Stimulated activated CD4-positive, alpha-beta T cell treated with anti-CD3 and anti-CD28 coated beads, Interleukin-1b, Interleukin-23, amount 100 ng/mL, for 1 hour (primary cell): ENCODE results near the gene SLC25A45.

Experiments
- DNase-seq, 2 donors: peaks; one replicate each; pipeline ENCODE4 v3.0.0-alpha.2; 2020; ENCODE audit warnings: low read depth in 2 of 2

SLC25A45 gene, protein sequence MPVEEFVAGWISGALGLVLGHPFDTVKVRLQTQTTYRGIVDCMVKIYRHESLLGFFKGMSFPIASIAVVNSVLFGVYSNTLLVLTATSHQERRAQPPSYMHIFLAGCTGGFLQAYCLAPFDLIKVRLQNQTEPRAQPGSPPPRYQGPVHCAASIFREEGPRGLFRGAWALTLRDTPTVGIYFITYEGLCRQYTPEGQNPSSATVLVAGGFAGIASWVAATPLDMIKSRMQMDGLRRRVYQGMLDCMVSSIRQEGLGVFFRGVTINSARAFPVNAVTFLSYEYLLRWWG

DNA sequence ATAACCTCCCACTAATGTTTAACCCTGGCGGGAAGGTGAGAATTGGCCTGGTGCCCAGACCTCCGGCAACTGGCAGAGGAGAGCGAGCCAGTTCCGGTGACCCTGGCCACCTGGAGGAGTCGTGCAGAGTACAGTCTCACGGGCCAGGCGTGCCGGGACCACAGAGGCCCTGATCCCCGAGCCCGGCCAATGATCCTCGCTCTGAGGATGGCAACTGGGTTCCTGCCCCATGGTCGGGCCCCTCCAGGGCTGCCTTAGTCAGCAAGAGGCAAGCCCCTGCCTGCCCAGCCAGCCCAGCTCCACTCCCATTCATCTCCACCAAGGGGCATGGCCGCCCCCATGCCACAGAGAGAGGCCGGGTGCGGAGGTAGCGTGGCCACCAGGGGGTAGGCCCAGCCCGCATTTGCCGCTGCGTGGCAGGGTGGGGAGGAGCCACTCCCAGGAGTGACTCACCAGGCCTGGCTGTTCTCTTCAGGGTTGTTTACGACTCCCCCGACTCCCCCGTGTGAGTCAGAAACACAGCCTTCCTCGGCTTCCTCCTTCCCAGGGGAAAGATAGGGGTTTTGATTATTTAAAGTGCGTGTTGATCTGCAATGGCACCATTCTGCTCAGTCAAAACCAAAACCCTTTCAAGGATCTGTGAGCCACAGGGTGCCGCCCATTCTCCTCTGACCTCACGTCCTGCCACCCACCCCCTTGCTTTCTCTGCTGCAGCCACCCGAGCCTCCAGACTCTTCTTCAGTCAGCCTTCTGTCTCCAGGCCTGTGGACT is at the start of gene SLC25A45:
Gene SLC25A45, minus strand, starts transcription at position 614 of the 771 bp plus-strand sequence. CDS start 695 bp downstream, outside the sequence.
- DNase-seq, result peak; percentile 83 to 85

DNA sequence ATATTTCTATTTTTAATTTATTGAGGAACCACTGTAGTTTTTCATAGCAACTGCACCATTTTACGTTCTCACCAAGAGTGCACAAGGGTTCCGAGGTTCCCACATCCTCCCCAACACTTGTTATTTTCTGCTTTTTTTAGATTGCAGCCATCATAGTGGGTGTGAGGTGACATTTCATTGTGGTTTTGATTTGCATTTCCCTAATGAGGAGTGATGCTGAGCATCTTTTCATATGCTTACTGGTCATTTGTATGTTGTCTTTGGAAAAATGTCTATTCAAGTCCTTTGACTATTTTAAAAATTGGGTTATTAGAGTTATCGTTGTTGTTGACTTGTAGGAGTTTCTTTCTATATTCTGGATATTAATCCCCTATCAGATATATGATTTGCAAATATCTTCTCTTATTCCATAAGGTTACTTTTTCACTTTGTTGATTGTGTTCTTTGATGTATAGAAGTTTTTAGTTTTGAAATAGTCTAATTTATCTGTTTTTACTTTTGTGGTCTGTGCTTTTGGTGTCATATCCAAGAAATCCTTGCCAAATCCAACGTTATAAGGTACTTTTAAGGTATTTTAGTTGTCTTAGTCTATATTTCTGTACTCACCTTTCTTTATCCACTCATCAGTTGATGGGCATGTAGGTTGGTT is 49.1 kb upstream of the SLC25A45 start:
- no peak for DNase-seq

DNA sequence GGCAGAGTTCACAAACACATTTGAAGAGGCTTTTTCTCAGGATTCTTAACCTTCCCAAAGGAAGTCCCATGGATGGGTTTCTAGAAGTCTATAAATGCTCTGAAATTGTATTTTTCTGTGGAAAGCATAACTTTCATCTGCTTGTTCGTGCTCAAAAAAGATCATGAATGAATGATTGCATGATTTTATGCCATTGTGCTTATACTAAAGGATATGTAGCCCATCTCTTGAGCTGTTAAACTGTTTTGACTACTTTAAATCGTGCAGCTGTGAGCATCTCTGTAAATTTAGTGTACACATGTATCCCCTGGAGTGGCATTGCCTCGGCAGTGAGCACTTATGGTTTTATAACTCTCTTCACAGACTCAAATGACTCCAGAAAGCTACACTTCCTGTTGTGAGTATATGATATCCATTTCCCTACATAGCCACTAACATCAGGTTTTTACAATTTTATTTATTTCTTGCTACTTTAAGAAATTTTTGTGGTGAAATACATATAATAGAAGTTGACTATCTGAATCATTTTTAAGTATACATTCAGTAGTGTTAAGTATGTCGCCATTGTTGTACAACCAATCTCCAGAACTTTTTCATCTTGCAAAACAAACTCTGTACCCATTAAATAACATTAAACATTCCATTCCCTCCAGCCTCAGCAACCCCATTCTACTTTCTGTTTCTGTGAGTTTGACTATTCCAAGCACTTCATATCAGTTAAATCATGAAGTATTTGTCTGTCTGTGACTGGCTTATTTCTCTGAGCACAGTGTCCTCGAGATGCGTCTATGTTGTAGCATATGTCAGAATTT is 48.2 kb upstream of the SLC25A45 start:
- DNase-seq, result no peak

DNA sequence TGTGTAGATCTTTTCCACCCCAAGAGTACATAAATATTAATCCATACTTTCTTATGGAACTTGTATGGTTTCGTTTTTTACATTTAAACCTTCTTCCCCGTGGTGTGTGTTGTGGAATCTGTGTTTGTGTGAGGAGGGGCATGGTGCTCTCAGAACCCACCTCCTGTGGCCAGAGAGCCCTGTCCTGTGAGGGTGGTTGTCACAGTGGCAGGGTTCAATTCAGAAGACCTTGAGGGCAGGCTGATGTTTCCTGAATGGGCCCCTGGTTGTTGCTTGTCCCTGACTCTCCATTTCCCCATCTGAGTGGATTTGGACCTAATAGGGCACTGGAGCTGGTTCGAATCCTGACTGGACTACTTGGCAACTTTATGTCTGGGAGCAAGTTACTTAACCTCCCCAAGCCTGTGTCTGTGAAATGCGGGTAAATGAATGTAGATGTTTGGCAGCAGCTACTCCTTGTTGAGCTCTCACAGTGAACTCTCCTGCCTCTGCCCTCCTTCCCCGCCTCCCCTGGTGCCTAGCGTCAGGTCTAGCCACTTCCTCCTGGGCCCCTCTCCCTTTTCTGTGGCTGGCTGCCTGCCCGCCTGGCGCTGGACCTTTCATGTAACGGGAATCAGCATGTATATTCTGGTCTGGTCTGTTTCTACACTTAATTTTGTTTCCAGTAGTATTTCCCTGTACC is 47.4 kb upstream of the SLC25A45 start:
- no peak for DNase-seq

DNA sequence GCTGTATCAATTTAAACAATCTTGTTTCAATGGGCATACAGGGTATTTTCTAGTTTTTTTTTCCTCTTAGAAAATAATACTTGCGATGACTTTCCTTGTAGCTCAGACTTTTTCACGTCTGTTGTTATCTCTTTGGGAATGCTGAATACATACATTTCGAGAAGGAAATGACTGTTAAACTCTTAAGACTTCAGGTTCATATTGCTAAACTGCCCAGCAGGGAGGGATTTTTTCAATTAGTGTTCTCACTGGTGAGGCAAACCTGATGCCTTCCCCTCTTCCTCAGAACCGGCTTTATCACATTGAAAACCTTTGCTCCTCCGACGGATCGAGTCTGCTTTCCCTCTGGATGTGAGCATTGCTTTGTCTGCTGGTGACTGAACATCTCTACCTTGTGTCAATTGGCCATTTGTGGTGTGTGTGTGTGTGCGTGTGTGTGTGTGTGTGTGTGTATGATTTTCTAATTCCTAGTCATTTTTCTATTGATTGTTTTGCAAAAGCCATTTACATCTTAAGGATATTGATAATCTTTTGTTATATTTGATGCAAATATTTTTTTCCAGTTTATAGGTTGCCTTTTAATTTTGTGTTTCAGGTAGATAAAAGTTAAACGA is 46.7 kb upstream of the SLC25A45 start:
- DNase-seq, result no peak

DNA sequence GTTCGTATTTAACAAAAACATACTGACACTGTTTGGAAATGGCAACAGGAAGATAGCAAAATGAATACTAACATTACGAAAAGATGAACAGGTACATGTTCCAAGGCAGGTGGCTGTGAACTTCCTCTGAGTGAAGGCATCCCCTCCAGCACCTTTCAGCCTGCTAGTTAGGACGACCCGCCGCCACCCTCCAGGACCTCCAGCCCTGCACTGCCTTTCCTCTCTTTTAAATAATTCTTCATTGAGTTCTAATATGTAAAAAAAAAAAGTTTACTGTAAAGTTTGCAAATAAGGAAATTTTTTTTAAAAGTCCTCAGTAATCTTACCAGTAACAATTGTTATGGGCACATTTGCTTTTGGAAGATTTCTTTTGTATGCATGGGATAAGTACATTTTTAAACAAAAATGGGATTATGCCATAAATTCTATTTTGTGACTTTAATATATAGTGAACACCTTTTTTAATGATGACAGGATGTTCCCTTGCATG is 46.2 kb upstream of the SLC25A45 start:
- DNase-seq, result no peak

DNA sequence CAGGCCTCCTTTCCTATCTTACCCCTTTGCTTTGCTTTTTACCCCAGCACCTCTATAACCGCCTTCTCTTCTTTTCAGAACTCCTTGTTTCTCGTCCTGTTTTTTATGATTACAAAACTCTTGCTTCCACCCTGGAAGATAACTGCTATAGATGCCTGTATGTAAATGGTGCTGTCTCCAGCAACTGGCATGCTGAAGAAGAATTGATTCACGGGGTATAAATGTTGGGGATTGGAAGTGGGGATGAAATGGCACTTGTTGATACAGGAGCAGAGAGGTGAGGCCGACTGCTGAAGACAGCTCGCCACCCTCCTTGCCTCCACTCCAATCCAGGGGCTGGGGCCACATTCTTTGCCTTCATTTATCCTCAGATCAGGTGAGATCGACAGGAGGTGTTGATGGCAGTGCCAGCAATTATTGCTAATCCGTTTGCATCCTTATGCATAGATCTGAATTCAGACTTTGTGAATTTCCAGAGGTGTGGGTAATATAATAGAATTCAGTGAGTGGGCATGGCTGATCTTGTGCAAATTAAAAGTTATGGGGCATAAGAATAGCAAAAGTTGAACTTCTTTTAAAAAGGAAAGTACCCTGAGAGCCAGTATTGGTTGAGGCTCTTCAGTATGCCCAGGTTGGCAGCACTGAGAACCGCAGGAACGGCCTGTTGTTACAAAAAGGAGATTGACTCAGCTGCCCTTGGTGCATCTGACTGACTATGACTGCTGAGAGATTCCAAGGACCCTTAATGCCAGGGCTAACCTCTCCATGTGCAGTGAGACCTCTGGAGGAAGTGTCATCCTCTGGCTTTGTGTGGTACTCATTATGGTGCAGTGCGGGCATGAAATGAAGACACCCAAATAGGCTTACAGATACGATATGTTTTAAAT is 45.5 kb upstream of the SLC25A45 start:
- DNase-seq, result no peak

DNA sequence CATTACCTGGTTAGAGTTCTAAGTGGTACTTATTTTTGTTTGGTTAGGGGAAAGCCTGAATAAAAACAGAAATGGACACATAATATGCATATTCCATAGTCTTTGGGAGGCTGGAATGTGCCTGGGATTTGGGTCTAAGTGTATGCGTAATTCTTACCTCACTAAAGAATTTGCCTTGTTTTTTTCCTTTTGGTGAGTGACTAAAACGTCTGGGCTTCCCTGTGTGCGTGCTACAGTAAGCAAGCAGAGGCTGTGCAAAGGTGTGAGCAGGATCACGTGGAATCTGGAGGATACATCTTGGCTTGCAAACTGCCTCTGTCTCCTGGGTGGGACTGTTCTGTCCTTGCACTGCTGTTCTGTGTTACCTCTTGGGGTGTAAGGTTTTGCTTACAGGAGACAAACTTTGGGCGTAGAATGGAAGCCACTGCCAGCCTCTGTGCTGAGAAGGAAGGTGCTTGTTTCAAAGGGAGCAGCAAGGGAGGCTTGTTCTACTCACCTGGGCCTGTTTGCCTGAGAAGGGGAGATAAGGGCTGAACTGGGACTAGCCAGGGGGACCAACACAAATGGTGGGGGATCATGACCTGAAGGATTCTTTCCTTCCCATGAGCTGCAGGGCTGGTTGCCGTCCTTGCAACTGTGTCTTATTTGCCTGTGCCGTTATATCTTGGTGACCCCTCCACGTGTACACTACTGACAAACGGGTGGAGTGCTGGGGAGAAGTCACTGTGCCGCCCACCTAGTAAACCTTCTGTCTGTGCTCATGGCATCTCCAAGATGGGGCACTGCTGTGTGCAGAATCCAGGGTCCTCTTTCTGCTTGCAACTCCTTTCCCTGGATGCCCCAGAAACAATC is 44.6 kb upstream of the SLC25A45 start:
- DNase-seq, result no peak

DNA sequence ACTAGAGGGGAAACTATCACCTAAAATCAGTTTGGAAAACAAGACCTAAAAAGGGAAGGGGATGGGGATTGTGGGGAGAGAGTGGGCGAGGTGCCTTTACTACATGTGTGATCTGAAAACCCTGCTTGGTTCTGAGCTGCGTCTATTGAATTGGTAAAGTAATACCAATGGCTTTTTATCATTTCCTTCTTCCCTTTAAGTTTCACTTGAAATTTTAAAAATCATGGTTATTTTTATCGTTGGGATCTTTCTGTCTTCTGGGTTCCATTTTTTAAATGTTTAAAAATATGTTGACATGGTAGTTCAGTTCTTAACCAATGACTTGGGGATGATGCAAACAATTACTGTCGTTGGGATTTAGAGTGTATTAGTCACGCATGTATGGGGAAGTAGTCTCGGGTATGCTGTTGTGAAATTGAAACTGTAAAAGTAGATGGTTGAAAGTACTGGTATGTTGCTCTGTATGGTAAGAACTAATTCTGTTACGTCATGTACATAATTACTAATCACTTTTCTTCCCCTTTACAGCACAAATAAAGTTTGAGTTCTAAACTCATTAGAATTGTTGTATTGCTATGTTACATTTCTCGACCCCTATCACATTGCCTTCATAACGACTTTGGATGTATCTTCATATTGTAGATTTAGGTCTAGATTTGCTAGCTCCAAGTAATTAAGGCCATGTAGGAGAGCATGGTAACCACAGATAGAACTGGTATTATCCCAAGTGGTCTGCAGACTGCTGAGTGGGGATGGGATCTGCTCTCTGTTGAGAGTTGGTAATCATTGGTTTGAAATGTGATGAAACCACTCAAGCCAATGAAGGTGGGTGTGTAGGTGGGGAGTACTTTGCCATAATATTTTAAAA is 43.8 kb upstream of the SLC25A45 start:
- DNase-seq, result no peak

DNA sequence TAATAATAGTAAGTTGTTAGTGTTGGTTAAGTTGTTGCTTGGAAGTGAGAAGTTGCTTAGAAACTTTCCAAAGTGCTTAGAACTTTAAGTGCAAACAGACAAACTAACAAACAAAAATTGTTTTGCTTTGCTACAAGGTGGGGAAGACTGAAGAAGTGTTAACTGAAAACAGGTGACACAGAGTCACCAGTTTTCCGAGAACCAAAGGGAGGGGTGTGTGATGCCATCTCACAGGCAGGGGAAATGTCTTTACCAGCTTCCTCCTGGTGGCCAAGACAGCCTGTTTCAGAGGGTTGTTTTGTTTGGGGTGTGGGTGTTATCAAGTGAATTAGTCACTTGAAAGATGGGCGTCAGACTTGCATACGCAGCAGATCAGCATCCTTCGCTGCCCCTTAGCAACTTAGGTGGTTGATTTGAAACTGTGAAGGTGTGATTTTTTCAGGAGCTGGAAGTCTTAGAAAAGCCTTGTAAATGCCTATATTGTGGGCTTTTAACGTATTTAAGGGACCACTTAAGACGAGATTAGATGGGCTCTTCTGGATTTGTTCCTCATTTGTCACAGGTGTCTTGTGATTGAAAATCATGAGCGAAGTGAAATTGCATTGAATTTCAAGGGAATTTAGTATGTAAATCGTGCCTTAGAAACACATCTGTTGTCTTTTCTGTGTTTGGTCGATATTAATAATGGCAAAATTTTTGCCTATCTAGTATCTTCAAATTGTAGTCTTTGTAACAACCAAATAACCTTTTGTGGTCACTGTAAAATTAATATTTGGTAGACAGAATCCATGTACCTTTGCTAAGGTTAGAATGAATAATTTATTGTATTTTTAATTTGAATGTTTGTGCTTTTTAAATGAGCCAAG is 42.9 kb upstream of the SLC25A45 start:
- peak in 1 of 2 donors; percentile 72 for DNase-seq

DNA sequence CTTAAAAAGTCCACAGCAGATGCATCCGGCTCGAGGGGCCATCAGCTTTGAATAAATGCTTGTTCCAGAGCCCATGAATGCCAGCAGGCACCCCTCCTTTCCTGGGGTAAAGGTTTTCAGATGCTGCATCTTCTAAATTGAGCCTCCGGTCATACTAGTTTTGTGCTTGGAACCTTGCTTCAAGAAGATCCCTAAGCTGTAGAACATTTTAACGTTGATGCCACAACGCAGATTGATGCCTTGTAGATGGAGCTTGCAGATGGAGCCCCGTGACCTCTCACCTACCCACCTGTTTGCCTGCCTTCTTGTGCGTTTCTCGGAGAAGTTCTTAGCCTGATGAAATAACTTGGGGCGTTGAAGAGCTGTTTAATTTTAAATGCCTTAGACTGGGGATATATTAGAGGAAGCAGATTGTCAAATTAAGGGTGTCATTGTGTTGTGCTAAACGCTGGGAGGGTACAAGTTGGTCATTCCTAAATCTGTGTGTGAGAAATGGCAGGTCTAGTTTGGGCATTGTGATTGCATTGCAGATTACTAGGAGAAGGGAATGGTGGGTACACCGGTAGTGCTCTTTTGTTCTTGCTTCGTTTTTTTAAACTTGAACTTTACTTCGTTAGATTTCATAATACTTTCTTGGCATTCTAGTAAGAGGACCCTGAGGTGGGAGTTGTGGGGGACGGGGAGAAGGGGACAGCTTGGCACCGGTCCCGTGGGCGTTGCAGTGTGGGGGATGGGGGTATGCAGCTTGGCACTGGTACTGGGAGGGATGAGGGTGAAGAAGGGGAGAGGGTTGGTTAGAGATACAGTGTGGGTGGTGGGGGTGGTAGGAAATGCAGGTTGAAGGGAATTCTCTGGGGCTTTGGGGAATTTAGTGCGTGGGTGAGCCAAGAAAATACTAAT is 42.0 kb upstream of the SLC25A45 start:
- DNase-seq, result no peak

DNA sequence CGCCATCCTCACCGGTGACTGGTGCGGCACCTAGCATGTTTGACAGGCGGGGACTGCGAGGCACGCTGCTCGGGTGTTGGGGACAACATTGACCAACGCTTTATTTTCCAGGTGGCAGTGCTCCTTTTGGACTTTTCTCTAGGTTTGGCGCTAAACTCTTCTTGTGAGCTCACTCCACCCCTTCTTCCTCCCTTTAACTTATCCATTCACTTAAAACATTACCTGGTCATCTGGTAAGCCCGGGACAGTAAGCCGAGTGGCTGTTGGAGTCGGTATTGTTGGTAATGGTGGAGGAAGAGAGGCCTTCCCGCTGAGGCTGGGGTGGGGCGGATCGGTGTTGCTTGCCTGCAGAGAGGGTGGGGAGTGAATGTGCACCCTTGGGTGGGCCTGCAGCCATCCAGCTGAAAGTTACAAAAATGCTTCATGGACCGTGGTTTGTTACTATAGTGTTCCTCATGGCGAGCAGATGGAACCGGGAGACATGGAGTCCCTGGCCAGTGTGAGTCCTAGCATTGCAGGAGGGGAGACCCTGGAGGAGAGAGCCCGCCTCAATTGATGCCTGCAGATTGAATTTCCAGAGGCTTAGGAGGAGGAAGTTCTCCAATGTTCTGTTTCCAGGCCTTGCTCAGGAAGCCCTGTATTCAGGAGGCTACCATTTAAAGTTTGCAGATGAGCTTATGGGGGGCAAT is 41.2 kb upstream of the SLC25A45 start:
- no peak for DNase-seq

DNA sequence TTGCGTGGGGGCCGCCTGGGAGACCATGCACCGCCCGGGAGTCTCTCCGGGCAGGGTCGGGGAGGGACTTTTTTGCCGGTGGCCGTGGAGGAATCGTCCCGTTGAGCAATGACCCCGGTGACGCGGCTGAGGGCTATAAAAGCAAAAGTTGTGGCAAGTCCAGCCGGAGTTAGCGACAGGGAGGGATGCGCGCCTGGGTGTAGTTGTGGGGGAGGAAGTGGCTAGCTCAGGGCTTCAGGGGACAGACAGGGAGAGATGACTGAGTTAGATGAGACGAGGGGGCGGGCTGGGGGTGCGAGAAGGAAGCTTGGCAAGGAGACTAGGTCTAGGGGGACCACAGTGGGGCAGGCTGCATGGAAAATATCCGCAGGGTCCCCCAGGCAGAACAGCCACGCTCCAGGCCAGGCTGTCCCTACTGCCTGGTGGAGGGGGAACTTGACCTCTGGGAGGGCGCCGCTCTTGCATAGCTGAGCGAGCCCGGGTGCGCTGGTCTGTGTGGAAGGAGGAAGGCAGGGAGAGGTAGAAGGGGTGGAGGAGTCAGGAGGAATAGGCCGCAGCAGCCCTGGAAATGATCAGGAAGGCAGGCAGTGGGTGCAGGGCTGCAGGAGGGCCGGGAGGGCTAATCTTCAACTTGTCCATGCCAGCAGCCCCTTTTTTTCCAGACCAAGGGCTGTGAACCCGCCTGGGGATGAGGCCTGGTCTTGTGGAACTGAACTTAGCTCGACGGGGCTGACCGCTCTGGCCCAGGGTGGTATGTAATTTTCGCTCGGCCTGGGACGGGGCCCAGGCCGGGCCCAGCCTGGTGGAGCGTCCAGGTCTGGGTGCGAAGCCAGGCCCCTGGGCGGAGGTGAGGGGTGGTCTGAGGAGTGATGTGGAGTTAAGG is 40.4 kb upstream of the SLC25A45 start, which contains the start of gene NEAT1:
Gene NEAT1, plus strand, starts transcription at position 166 of the 883 bp plus-strand sequence.
- DNase-seq, result peak; percentile 85 to 92
